ENCODE data around the gene SYT2.
"Not testable (repeated sequence)": the region's sequence is repeated elsewhere in the genome, so short reads cannot be mapped to it uniquely, and the experiment has no call there.

Gene SYT2

GRCh38 chr1:202648605-202649226, 61.5 kb downstream of the SYT2 start:
- Histone ChIP-seq H3K4me3 (ENCODE audit: low read length) (no peak overlapping the region), H3K36me3 (ENCODE audit: control insufficient read depth, insufficient read depth, low read length) (no peaks in the 10 kb centered on the region), H3K9ac (ENCODE audit: low read length) (no peak overlapping the region), H3K4me1 (ENCODE audit: control insufficient read depth, insufficient read depth, low read length) (peaks cover 3% of the 10 kb centered on the region), H3K9me3 (ENCODE audit: control insufficient read depth, low read length) (no peaks in the 10 kb centered on the region), H3K27me3 (ENCODE audit: control insufficient read depth, insufficient read depth, low read length) (peaks cover 46% of the 10 kb centered on the region)

GRCh38 chr1:202645097-202645476, 65.2 kb downstream of the SYT2 start:
- peaks cover 14% of the 10 kb centered on the region for H3K4me1 ChIP-seq (ENCODE audit: control insufficient read depth, insufficient read depth, low read length)
- no peak overlapping the region for H3K9ac ChIP-seq (ENCODE audit: low read length)
- no peak overlapping the region for H3K4me3 ChIP-seq (ENCODE audit: low read length)
- H3K9me3 ChIP-seq (ENCODE audit: control insufficient read depth, low read length), result no peaks in the 10 kb centered on the region
- H3K36me3 ChIP-seq (ENCODE audit: control insufficient read depth, insufficient read depth, low read length), result no peaks in the 10 kb centered on the region
- peaks cover 63% of the 10 kb centered on the region for H3K27me3 ChIP-seq (ENCODE audit: control insufficient read depth, insufficient read depth, low read length)

- peaks cover 60% of the 10 kb centered on the region for H3K27me3 ChIP-seq (ENCODE audit: control insufficient read depth, insufficient read depth, low read length)
- H3K4me3 ChIP-seq (ENCODE audit: low read length), result no peak overlapping the region
Measured at GRCh38 chr1:202644219-202645096, 65.8 kb downstream of the SYT2 start.

GRCh38 chr1:202643397-202644218, 66.6 kb downstream of the SYT2 start:
- Histone ChIP-seq H3K27me3 (ENCODE audit: control insufficient read depth, insufficient read depth, low read length) (peaks cover 63% of the 10 kb centered on the region), H3K4me3 (ENCODE audit: low read length) (no peak overlapping the region), H3K4me1 (ENCODE audit: control insufficient read depth, insufficient read depth, low read length) (peaks cover 27% of the 10 kb centered on the region), H3K36me3 (ENCODE audit: control insufficient read depth, insufficient read depth, low read length) (no peaks in the 10 kb centered on the region), H3K9ac (ENCODE audit: low read length) (no peak overlapping the region), H3K9me3 (ENCODE audit: control insufficient read depth, low read length) (no peaks in the 10 kb centered on the region)

More at GRCh38 chr1:202644219-202645096, 65.8 kb downstream of the SYT2 start:
- Histone ChIP-seq H3K36me3 (ENCODE audit: control insufficient read depth, insufficient read depth, low read length) (no peaks in the 10 kb centered on the region), H3K4me1 (ENCODE audit: control insufficient read depth, insufficient read depth, low read length) (peaks cover 18% of the 10 kb centered on the region), H3K9ac (ENCODE audit: low read length) (no peak overlapping the region), H3K9me3 (ENCODE audit: control insufficient read depth, low read length) (no peaks in the 10 kb centered on the region)

- Histone ChIP-seq H3K27me3 (ENCODE audit: control insufficient read depth, insufficient read depth, low read length) (peaks cover 62% of the 10 kb centered on the region), H3K4me3 (ENCODE audit: low read length) (no peak overlapping the region), H3K4me1 (ENCODE audit: control insufficient read depth, insufficient read depth, low read length) (peaks cover 35% of the 10 kb centered on the region), H3K9me3 (ENCODE audit: control insufficient read depth, low read length) (no peaks in the 10 kb centered on the region), H3K9ac (ENCODE audit: low read length) (no peak overlapping the region), H3K36me3 (ENCODE audit: control insufficient read depth, insufficient read depth, low read length) (no peaks in the 10 kb centered on the region)
Measured at GRCh38 chr1:202642619-202643291, 67.5 kb downstream of the SYT2 start.

- H3K9me3 ChIP-seq (ENCODE audit: control insufficient read depth, low read length), result no peaks in the 10 kb centered on the region
- H3K9ac ChIP-seq (ENCODE audit: low read length), result no peak overlapping the region
- H3K27me3 ChIP-seq (ENCODE audit: control insufficient read depth, insufficient read depth, low read length), result peaks cover 58% of the 10 kb centered on the region
- no peaks in the 10 kb centered on the region for H3K36me3 ChIP-seq (ENCODE audit: control insufficient read depth, insufficient read depth, low read length)
- H3K4me3 ChIP-seq (ENCODE audit: low read length), result no peak overlapping the region
- H3K4me1 ChIP-seq (ENCODE audit: control insufficient read depth, insufficient read depth, low read length), result peaks cover 37% of the 10 kb centered on the region
Measured at GRCh38 chr1:202642212-202642611, 68.0 kb downstream of the SYT2 start.

GRCh38 chr1:202639500-202639899, 70.8 kb downstream of the SYT2 start:
- no peak overlapping the region for H3K9ac ChIP-seq (ENCODE audit: low read length)
- peaks cover 38% of the 10 kb centered on the region for H3K27me3 ChIP-seq (ENCODE audit: control insufficient read depth, insufficient read depth, low read length)
- H3K4me3 ChIP-seq (ENCODE audit: low read length), result no peak overlapping the region
- no peaks in the 10 kb centered on the region for H3K36me3 ChIP-seq (ENCODE audit: control insufficient read depth, insufficient read depth, low read length)
- peaks cover 37% of the 10 kb centered on the region for H3K4me1 ChIP-seq (ENCODE audit: control insufficient read depth, insufficient read depth, low read length)
- no peaks in the 10 kb centered on the region for H3K9me3 ChIP-seq (ENCODE audit: control insufficient read depth, low read length)

GRCh38 chr1:202638701-202639305, 71.5 kb downstream of the SYT2 start:
- not testable (repeated sequence) for H3K9ac ChIP-seq (ENCODE audit: low read length); H3K9me3 ChIP-seq (ENCODE audit: control insufficient read depth, low read length); H3K36me3 ChIP-seq (ENCODE audit: control insufficient read depth, insufficient read depth, low read length); H3K4me3 ChIP-seq (ENCODE audit: low read length)
- peaks cover 34% of the 10 kb centered on the region for H3K4me1 ChIP-seq (ENCODE audit: control insufficient read depth, insufficient read depth, low read length)
- peaks cover 31% of the 10 kb centered on the region for H3K27me3 ChIP-seq (ENCODE audit: control insufficient read depth, insufficient read depth, low read length)

- Histone ChIP-seq H3K4me1 (ENCODE audit: control insufficient read depth, insufficient read depth, low read length) (peaks cover 31% of the 10 kb centered on the region), H3K36me3 (ENCODE audit: control insufficient read depth, insufficient read depth, low read length) (no peaks in the 10 kb centered on the region), H3K4me3 (ENCODE audit: low read length) (no peak overlapping the region), H3K9me3 (ENCODE audit: control insufficient read depth, low read length) (no peaks in the 10 kb centered on the region), H3K27me3 (ENCODE audit: control insufficient read depth, insufficient read depth, low read length) (peaks cover 26% of the 10 kb centered on the region), H3K9ac (ENCODE audit: low read length) (no peak overlapping the region)
Measured at GRCh38 chr1:202638019-202638700, 72.1 kb downstream of the SYT2 start.

- H3K9me3 ChIP-seq (ENCODE audit: control insufficient read depth, low read length); H3K36me3 ChIP-seq (ENCODE audit: control insufficient read depth, insufficient read depth, low read length); H3K9ac ChIP-seq (ENCODE audit: low read length); H3K4me3 ChIP-seq (ENCODE audit: low read length): not testable (repeated sequence)
- peaks cover 19% of the 10 kb centered on the region for H3K27me3 ChIP-seq (ENCODE audit: control insufficient read depth, insufficient read depth, low read length)
- H3K4me1 ChIP-seq (ENCODE audit: control insufficient read depth, insufficient read depth, low read length), result peaks cover 26% of the 10 kb centered on the region
Measured at GRCh38 chr1:202637321-202638018, 72.8 kb downstream of the SYT2 start.
